Erythroblast (primary cell): Measurements from ENCODE around the gene ACOD1.
A peak's percentile ranks its signal among the peaks of the same experiment; 100 is the strongest.
"Not testable (repeated sequence)": the region's sequence is repeated elsewhere in the genome, so short reads cannot be mapped to it uniquely, and the experiment has no call there.

Experiments used
- DNase-seq, 2 experiments: peaks; one replicate each; lab custom pipeline; 2025; lab: John Stamatoyannopoulos, UW
- GATA1 ChIP-seq: IDR thresholded peaks from 2 replicates; pipeline ENCODE4 v1.6.1; 2011; ENCODE audit warnings: low read depth, mild to moderate bottlenecking, control low read depth, low read length, moderate library complexity
- POLR2A ChIP-seq: IDR thresholded peaks from 2 replicates; pipeline ENCODE4 v1.6.1; 2011; ENCODE audit warnings: mild to moderate bottlenecking, low read length

The ACOD1 gene

GRCh38 chr13:76948149-76948548 lies at the start of gene ACOD1:
Gene ACOD1 (plus strand): TSS chr13:76948511. CDS start chr13:76948559, 48 bp downstream.
- no peak for DNase-seq
- TF ChIP-seq POLR2A = no peak
- TF ChIP-seq GATA1 = no peak

GRCh38 chr13:76899066-76899465 lies 49.2 kb upstream of the ACOD1 start:
- not testable (repeated sequence) for DNase-seq

GRCh38 chr13:76903544-76904162 lies 44.7 kb upstream of the ACOD1 start:
- peak; percentile 71 to 81 for DNase-seq
- no peak for TF ChIP-seq POLR2A
- TF ChIP-seq GATA1 = no peak

GRCh38 chr13:76904507-76904906 lies 43.8 kb upstream of the ACOD1 start:
- DNase-seq = no peak
- TF ChIP-seq GATA1 = no peak
- TF ChIP-seq POLR2A = no peak

- DNase-seq = no peak
Observed at GRCh38 chr13:76912476-76912875, 35.8 kb upstream of the ACOD1 start.

GRCh38 chr13:76913898-76914297 lies 34.4 kb upstream of the ACOD1 start:
- TF ChIP-seq POLR2A = no peak
- no peak for TF ChIP-seq GATA1
- DNase-seq = no peak

More at GRCh38 chr13:76912476-76912875, 35.8 kb upstream of the ACOD1 start:
- no peak for TF ChIP-seq POLR2A
- no peak for TF ChIP-seq GATA1

DNA sequence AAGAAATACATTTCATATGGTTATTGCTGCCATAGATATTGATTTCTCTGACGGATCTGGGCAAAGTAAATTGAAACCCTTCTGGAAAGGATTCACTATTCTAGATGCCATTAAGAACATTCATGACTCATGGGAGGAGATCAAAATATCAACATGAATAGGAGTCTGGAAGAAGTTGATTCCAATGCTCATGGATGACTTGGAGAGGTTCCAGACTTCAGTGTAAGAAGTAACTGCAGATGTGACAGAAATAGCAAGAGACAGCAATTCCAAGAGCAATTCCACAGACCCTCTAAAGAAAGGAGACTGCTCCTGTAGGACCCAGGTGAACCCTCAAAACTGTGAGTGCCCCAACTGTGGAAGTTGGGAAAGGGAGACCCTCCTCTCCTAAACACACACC lies 31.2 kb upstream of the ACOD1 start:
- DNase-seq = no peak
- TF ChIP-seq POLR2A (no peak), GATA1 (no peak)

- DNase-seq = peak; percentile 19 to 43
Observed at GRCh38 chr13:76917755-76918481, 30.4 kb upstream of the ACOD1 start.

- TF ChIP-seq GATA1 (no peak), POLR2A (no peak)
- no peak for DNase-seq
Observed at GRCh38 chr13:76921516-76921915, 26.8 kb upstream of the ACOD1 start.

- no peak for TF ChIP-seq GATA1
- no peak for TF ChIP-seq POLR2A
- no peak for DNase-seq
Observed at GRCh38 chr13:76925115-76925514, 23.2 kb upstream of the ACOD1 start.

DNA sequence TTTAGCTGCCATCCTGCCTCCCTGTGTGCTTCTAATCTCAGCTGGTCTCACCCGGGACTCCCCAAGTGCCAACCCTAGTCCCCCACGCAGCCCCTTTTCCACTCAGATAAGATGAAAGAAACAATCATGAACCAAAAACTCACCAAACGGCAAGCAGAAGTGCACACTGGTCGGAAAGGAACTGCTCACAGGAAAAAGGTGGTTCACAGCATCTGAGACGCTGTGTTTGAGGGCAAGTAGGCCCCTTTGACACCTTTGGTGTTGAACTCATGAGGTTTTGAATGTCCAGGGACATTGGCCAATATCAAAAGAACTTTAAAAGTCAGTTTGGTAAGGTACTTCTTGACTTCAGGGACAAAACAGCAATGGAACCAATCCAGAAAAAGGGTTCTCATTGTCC lies 20.4 kb upstream of the ACOD1 start:
- TF ChIP-seq POLR2A = no peak
- TF ChIP-seq GATA1 = no peak
- DNase-seq = no peak

GRCh38 chr13:76928456-76928855 lies 19.9 kb upstream of the ACOD1 start:
- no peak for TF ChIP-seq GATA1
- TF ChIP-seq POLR2A = no peak
- no peak for DNase-seq

GRCh38 chr13:76929320-76929719 lies 19.0 kb upstream of the ACOD1 start:
- DNase-seq = no peak
- no peak for TF ChIP-seq GATA1
- no peak for TF ChIP-seq POLR2A

DNA sequence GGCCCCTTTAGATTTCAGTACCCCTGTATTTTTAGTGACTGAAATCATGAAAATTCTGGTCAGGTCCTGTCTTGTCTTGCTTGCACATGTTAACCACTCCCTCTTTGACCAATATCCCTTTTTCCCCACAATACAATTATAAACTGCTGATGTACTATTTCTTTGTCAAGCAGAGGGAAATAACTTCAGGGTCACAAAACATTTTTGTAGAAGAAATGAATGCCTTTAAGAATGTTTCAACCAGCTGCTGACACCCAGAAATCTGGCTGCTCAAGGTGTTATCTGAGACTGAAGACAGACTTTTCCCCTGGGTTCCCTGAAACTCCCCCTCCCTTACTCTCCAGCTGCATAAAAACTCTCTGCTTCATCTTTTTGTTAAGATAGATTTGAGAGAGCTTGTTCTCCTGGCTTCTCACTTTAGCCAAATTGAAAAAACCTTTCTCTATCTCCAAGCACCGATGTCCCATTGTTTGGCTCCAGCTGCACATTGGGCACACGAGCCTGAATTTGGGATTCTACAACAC lies 18.4 kb upstream of the ACOD1 start:
- no peak for DNase-seq

More for the DNA sequence above, 18.4 kb upstream of the ACOD1 start:
- TF ChIP-seq POLR2A = no peak
- TF ChIP-seq GATA1 = no peak
